GM23338 (cell line): ENCODE measurements around the gene ZC3H8. TPM values are rescaled to one million over a fixed set of nuclear protein-coding genes. Genes with fewer than 3 reads are reported as not detected.

Experiments used
- ATAC-seq: fragments of 200-7000 bp; cut with Tn5 transposase; 3 replicates; pipeline ENCODE4 v1.9.1; 2020
- DNase-seq: peaks from one replicate; pipeline ENCODE4 v3.0.0-alpha.2; 2015; ENCODE audit warnings: low spot score
- H2AFZ ChIP-seq: fragments of 200-600 bp; sonication (generic); 2 replicates; pipeline ENCODE4 v1.8.0; 2016; ENCODE audit warnings: antibody characterized with exemption, mild to moderate bottlenecking, moderate library complexity
- H3F3A ChIP-seq: fragments of 200-600 bp; sonication (generic); replicated peaks from 2 replicates; pipeline ENCODE4 v1.8.0; 2017; ENCODE audit warnings: antibody characterized with exemption, mixed run types, low read depth
- H3K27ac ChIP-seq: fragments of 200-600 bp; sonication (generic); 2 replicates; pipeline ENCODE4 v1.6.1; 2016; ENCODE audit warnings: low read depth
- H3K27me3 ChIP-seq: fragments of 200-600 bp; sonication (generic); 2 replicates; pipeline ENCODE4 v1.8.0; 2016; ENCODE audit warnings: mild to moderate bottlenecking, mixed run types, moderate library complexity; ENCODE audit not compliant: insufficient read depth
- H3K36me3 ChIP-seq: fragments of 200-600 bp; sonication (generic); 2 replicates; pipeline ENCODE4 v1.8.0; 2016; ENCODE audit warnings: mild to moderate bottlenecking; ENCODE audit not compliant: insufficient read depth
- H3K4me1 ChIP-seq: fragments of 200-600 bp; sonication (generic); 2 replicates; pipeline ENCODE4 v1.8.0; 2016; ENCODE audit warnings: mild to moderate bottlenecking, moderate library complexity; ENCODE audit not compliant: insufficient read depth
- H3K4me2 ChIP-seq: fragments of 200-600 bp; sonication (generic); 2 replicates; pipeline ENCODE4 v1.7.1; 2017; ENCODE audit warnings: mixed run types
- H3K4me3 ChIP-seq: fragments of 200-600 bp; sonication (generic); 2 replicates; pipeline ENCODE4 v1.6.1; 2016; ENCODE audit warnings: mixed run types
- H3K79me2 ChIP-seq: fragments of 200-600 bp; sonication (generic); replicated peaks from 2 replicates; pipeline ENCODE4 v1.8.0; 2017; ENCODE audit warnings: mild to moderate bottlenecking; ENCODE audit not compliant: insufficient read depth
- H3K9me2 ChIP-seq: fragments of 200-600 bp; sonication (generic); 2 replicates; pipeline ENCODE4 v1.8.0; 2017; ENCODE audit not compliant: insufficient read depth
- H4K20me1 ChIP-seq: fragments of 200-600 bp; sonication (generic); replicated peaks from 2 replicates; pipeline ENCODE4 v1.8.0; 2017; ENCODE audit warnings: mild to moderate bottlenecking; ENCODE audit not compliant: insufficient read depth
- H3K27ac Mint-ChIP-seq: 2 replicates; pipeline ENCODE4 v1.8.0; 2020; ENCODE audit warnings: inconsistent platforms, mild to moderate bottlenecking, moderate library complexity, mixed read lengths
- H3K27me3 Mint-ChIP-seq: 3 replicates; pipeline ENCODE4 v1.8.0; 2022; ENCODE audit warnings: low read depth, mild to moderate bottlenecking, moderate library complexity, mixed read lengths, inconsistent platforms; ENCODE audit not compliant: insufficient read depth, poor library complexity
- H3K36me3 Mint-ChIP-seq: 3 replicates; pipeline ENCODE4 v1.8.0; 2021; ENCODE audit warnings: low read depth, mild to moderate bottlenecking, inconsistent platforms, moderate library complexity, mixed read lengths
- H3K4me1 Mint-ChIP-seq: 3 replicates; pipeline ENCODE4 v1.8.0; 2020; ENCODE audit warnings: mild to moderate bottlenecking, inconsistent platforms, mixed read lengths
- H3K4me3 Mint-ChIP-seq: 3 replicates; pipeline ENCODE4 v1.8.0; 2021; ENCODE audit warnings: moderate library complexity, mild to moderate bottlenecking, inconsistent platforms, mixed read lengths
- H3K9me3 Mint-ChIP-seq: 3 replicates; pipeline ENCODE4 v1.8.0; 2020; ENCODE audit warnings: moderate library complexity, mild to moderate bottlenecking, inconsistent platforms, mixed read lengths
- CREB1 ChIP-seq: fragments of 250-450 bp; sonication (Bioruptor Pico); IDR thresholded peaks from 2 replicates; pipeline ENCODE4 v1.5.0; 2020; ENCODE audit warnings: low read depth, mild to moderate bottlenecking, moderate library complexity
- CTCF ChIP-seq, 2 experiments: fragments of 200-600 bp in 1 of 2; sonication (generic) in 1 of 2; conservative IDR thresholded peaks; 2 replicates each; pipeline versions ENCODE4 v1.5.1 to v1.6.1; 2016 to 2017; ENCODE audit warnings: antibody characterized with exemption in 2 of 2, low read depth in 2 of 2, mild to moderate bottlenecking in 2 of 2, moderate library complexity in 1 of 2
- EZH2 ChIP-seq: fragments of 200-600 bp; sonication (generic); IDR thresholded peaks from one replicate; pipeline ENCODE4 v1.8.0; 2017; ENCODE audit warnings: antibody characterized with exemption, mild to moderate bottlenecking, low read depth; ENCODE audit not compliant: unreplicated experiment
- EZH2phosphoT487 ChIP-seq: fragments of 200-600 bp; sonication (generic); IDR thresholded peaks from one replicate; pipeline ENCODE4 v1.8.1; 2018; ENCODE audit warnings: antibody characterized with exemption; ENCODE audit not compliant: unreplicated experiment
- POLR2AphosphoS5 ChIP-seq: IDR thresholded peaks from 2 replicates; pipeline ENCODE4 v1.6.1; 2016; ENCODE audit warnings: antibody characterized with exemption, low read depth
- ZNF114 ChIP-seq: fragments of 250-450 bp; sonication (Bioruptor Pico); IDR thresholded peaks from 2 replicates; pipeline ENCODE4 v1.5.0; 2020; ENCODE audit warnings: mild to moderate bottlenecking, moderate library complexity
- ZNF331 ChIP-seq: fragments of 250-450 bp; sonication (Bioruptor Pico); IDR thresholded peaks from 2 replicates; pipeline ENCODE4 v1.5.0; 2020; ENCODE audit warnings: low read depth, mild to moderate bottlenecking, moderate library complexity
- polyA plus RNA-seq: library from polyadenylated mRNA; unstranded; fragments of >200 nt; fragmentation: Nextera tagmentation; extraction: Ambion mirVana; gene quantifications from 2 replicates; pipeline ENCODE4 v1.2.1, GENCODE V29; 2016
- total RNA-seq: library from RNA; depleted of rRNA; stranded (reverse); fragments of >200 nt; shearing (Covaris generic); gene quantifications from 2 replicates; pipeline ENCODE4 v1.2.3, GENCODE V29; 2014
- TF ChIP-seq, protein P1 (sequence below): IDR thresholded peaks from one replicate; pipeline ENCODE4 v1.6.1; 2018; ENCODE audit warnings: antibody characterized with exemption; ENCODE audit not compliant: unreplicated experiment

Gene ZC3H8
- total and polyA plus RNA-seq, 2 experiments from 2014 or later, result 13.3 to 42.8 TPM

DNA sequence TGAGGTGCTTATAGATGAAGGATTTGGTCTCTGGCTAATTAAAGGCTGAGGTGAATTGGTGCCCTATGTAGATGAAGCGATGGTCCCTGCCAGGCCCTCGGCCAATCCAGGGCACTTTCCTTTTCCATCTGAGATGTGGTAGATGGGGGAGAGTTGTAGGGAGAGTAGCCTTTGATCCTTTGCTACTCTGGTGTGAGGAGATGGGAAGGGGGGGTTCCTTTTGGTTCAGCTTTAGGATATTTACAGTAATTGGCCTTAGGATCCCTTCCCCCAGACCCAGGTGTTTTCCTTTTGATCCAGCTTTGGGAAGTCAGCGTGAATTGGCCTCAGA is 5.4 kb upstream of the ZC3H8 start:
- peaks cover 5% of the 10 kb centered on the region; the same call in 2 of the 3 replicates for H3K36me3 Mint-ChIP-seq

DNA sequence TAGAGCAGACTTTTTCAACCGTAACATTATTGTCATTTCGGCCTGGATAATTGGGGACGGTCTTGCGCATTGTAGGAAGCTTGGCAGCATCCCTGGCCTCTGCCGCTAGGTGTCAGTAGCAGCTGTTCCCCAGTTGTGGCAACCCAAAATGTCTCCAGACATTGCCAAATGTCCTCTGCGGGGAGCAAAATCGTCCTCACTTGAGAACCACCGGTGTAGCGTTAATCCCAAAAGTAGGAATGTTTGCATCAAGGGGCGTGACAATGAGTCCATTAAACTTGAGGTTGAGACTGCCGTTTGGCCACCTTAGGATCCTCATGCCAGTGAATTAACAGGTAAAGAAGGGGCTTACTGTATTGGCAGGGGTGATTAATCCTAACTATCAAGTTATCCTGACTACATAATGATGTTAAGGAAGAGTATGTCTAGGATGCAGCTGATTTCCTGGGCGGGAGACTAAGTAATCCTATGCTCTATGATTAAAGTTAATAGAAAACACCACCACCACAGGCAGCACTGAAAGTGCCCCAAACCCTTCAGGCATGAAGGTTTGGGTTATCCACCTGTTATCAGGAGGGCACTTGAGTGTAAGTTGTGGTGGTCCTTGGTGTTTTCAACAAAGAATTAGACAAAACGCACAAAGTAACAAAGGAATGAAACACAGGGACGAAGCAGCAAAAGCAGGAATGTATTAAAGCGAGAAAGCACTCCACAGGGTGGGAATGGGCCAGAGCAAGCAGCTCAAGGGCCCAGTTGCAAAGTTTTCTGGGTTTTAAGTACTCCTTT is 4.9 kb upstream of the ZC3H8 start:
- TF ChIP-seq CTCF (conservative IDR thresholded peaks at IDR 0.05; ENCODE audit: low read depth in 2 of 2), result peak; percentile 90 to 95
- TF ChIP-seq CREB1 (CRISPR knock-in tag), result no peak
- no peak for TF ChIP-seq POLR2AphosphoS5
- no peak for TF ChIP-seq ZNF114 (CRISPR knock-in tag)
- no peak for TF ChIP-seq ZNF331 (CRISPR knock-in tag)
- TF ChIP-seq, protein P1, sequence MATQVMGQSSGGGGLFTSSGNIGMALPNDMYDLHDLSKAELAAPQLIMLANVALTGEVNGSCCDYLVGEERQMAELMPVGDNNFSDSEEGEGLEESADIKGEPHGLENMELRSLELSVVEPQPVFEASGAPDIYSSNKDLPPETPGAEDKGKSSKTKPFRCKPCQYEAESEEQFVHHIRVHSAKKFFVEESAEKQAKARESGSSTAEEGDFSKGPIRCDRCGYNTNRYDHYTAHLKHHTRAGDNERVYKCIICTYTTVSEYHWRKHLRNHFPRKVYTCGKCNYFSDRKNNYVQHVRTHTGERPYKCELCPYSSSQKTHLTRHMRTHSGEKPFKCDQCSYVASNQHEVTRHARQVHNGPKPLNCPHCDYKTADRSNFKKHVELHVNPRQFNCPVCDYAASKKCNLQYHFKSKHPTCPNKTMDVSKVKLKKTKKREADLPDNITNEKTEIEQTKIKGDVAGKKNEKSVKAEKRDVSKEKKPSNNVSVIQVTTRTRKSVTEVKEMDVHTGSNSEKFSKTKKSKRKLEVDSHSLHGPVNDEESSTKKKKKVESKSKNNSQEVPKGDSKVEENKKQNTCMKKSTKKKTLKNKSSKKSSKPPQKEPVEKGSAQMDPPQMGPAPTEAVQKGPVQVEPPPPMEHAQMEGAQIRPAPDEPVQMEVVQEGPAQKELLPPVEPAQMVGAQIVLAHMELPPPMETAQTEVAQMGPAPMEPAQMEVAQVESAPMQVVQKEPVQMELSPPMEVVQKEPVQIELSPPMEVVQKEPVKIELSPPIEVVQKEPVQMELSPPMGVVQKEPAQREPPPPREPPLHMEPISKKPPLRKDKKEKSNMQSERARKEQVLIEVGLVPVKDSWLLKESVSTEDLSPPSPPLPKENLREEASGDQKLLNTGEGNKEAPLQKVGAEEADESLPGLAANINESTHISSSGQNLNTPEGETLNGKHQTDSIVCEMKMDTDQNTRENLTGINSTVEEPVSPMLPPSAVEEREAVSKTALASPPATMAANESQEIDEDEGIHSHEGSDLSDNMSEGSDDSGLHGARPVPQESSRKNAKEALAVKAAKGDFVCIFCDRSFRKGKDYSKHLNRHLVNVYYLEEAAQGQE, result no peak
- Mint-ChIP-seq H3K36me3 (peaks cover 5% of the 10 kb centered on the region; the same call in 2 of the 3 replicates), H3K27me3 (no peaks in the 10 kb centered on the region), H3K4me1 (peaks cover 12% of the 10 kb centered on the region), H3K9me3 (peaks cover 18% of the 10 kb centered on the region), H3K27ac (no peak overlapping the region), H3K4me3 (peak overlapping the region; percentile 53)
- Histone ChIP-seq H3K4me3 (peak overlapping the region; percentile 16; the same call in 1 of the 2 replicates), H3K4me2 (peak overlapping the region; percentile 56), H3K9me2 (0 out of 2 replicates have a peak, but pooled peaks cover 9% of the 10 kb centered on the region), H2AFZ (peak overlapping the region; percentile 83), H3K27me3 (no peaks in the 10 kb centered on the region), H3K79me2 (no peaks in the 10 kb centered on the region), H3K4me1 (peaks cover 13% of the 10 kb centered on the region), H3F3A (no peaks in the 10 kb centered on the region), H3K27ac (no peak overlapping the region), H4K20me1 (no peaks in the 10 kb centered on the region), H3K36me3 (no peaks in the 10 kb centered on the region)
- DNase-seq (peak; percentile 90), ATAC-seq (peak; percentile 66)

More for the DNA sequence above, 5.4 kb upstream of the ZC3H8 start:
- peaks cover 13% of the 10 kb centered on the region for H3K4me1 ChIP-seq
- no peak for DNase-seq
- Mint-ChIP-seq H3K4me3 (no peak overlapping the region), H3K27me3 (no peaks in the 10 kb centered on the region), H3K4me1 (peaks cover 12% of the 10 kb centered on the region), H3K27ac (no peak overlapping the region), H3K9me3 (peaks cover 18% of the 10 kb centered on the region)
- no peaks in the 10 kb centered on the region for H3K27me3 ChIP-seq
- H4K20me1 ChIP-seq, result no peaks in the 10 kb centered on the region
- H3K27ac ChIP-seq, result no peak overlapping the region
- no peaks in the 10 kb centered on the region for H3K36me3 ChIP-seq
- H3K4me2 ChIP-seq, result peak overlapping the region; percentile 56
- peak overlapping the region; percentile 83 for H2AFZ ChIP-seq
- TF ChIP-seq EZH2, result no peak
- no peak for TF ChIP-seq EZH2phosphoT487
- no peak for TF ChIP-seq CREB1 (CRISPR knock-in tag)
- 0 out of 2 replicates have a peak, but pooled peaks cover 9% of the 10 kb centered on the region for H3K9me2 ChIP-seq
- no peaks in the 10 kb centered on the region for H3K79me2 ChIP-seq
- H3K4me3 ChIP-seq, result no peak overlapping the region
- no peaks in the 10 kb centered on the region for H3F3A ChIP-seq
- peak; percentile 45 for ATAC-seq
